ENCODE data around the gene CORO2A. TPM values are rescaled to one million over a fixed set of nuclear protein-coding genes. Genes with fewer than 3 reads are reported as not detected.
A peak's percentile ranks its signal among the peaks of the same experiment; 100 is the strongest.

The CORO2A gene
- total RNA-seq, 1 donor = 0.36 TPM

DNA sequence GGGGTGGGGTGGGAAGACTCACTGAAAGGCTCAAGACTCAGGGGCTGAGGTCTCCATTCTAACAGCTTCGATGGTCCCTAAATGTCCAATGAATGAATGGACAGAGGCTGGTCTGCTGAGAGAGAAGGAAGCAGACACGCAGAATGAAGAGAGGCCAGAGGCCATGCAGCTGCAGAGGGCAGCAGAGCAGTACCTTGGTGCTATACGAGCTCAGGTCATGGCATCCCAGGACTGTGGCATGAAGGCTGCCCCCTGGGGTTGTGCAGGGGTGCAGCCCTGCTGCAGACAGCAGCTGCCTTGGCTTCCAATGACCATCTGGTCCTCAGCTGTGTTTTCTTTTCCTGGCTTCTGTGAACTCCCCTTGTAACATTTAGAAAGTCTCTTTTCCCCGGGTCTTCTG lies 15.2 kb upstream of the CORO2A start:
- no peak for DNase-seq (ENCODE audit: low read depth)
- no peak for TF ChIP-seq CTCF (IDR thresholded peaks at IDR 0.05; ENCODE audit: insufficient read depth, low read length)

GRCh38 chr9:98206754-98207153 lies 14.3 kb upstream of the CORO2A start:
- DNase-seq (ENCODE audit: low read depth) = no peak
- TF ChIP-seq CTCF (IDR thresholded peaks at IDR 0.05; ENCODE audit: insufficient read depth, low read length) = no peak
- H3K4me3 ChIP-seq (ENCODE audit: low read depth, low read length) = no peak overlapping the region

More for the DNA sequence above, 15.2 kb upstream of the CORO2A start:
- no peak overlapping the region for H3K4me3 ChIP-seq (ENCODE audit: low read depth, low read length)

- no peak for TF ChIP-seq CTCF (IDR thresholded peaks at IDR 0.05; ENCODE audit: insufficient read depth, low read length)
- DNase-seq (ENCODE audit: low read depth) = no peak
- H3K4me3 ChIP-seq (ENCODE audit: low read depth, low read length) = no peak overlapping the region
These were observed 12.3 kb upstream of the CORO2A start for GRCh38 chr9:98204692-98205091.

DNA sequence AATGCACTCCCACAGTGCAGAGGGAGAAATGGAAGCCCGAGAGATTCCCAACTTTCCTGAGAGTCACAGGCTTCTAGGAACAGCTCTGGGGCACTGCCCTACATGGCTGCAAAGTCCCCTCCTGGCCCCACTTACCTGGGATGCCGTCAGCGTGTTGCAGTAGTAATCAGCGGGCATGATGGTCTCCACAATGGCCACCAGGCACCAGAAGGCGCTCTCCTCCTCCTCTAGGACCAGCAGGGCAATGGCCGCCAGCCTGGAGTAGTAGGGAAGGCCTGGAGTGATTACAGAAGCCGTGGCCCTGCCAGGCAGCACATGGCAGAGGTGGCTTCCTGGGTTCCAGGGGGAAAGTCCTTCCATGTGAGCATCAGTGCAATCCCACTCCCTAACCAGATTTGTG lies 10.7 kb upstream of the CORO2A start:
- H3K4me3 ChIP-seq (ENCODE audit: low read depth, low read length) = no peak overlapping the region
- no peak for DNase-seq (ENCODE audit: low read depth)

DNA sequence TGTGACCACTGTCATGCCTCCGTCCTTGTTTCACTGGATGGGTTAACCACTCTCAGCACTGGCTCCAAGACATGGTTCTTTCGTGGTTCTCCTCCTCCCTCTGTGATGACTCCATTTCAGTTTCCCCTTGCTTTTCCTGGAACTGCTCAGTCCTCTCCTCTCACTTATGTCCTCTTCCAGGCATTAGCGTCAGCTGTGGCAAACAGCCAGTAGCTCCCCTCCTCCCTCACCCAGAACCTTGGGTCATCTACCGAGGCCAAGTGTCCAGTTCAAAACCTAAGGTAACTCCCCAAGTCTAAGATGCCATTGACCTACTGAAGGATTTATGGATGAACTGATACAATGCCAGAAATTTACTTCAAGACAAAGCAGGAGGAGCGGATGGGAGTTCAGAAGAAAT lies 9.8 kb upstream of the CORO2A start:
- peak; percentile 15 for DNase-seq (ENCODE audit: low read depth)
- H3K4me3 ChIP-seq (ENCODE audit: low read depth, low read length) = no peak overlapping the region
- TF ChIP-seq CTCF (IDR thresholded peaks at IDR 0.05; ENCODE audit: insufficient read depth, low read length) = no peak

More for the DNA sequence above, 10.7 kb upstream of the CORO2A start:
- no peak for TF ChIP-seq CTCF (IDR thresholded peaks at IDR 0.05; ENCODE audit: insufficient read depth, low read length)

- DNase-seq (ENCODE audit: low read depth) = no peak
- TF ChIP-seq CTCF (IDR thresholded peaks at IDR 0.05; ENCODE audit: insufficient read depth, low read length) = no peak
- H3K4me3 ChIP-seq (ENCODE audit: low read depth, low read length) = no peak overlapping the region
These were observed 9.3 kb upstream of the CORO2A start for GRCh38 chr9:98201749-98202148.

DNA sequence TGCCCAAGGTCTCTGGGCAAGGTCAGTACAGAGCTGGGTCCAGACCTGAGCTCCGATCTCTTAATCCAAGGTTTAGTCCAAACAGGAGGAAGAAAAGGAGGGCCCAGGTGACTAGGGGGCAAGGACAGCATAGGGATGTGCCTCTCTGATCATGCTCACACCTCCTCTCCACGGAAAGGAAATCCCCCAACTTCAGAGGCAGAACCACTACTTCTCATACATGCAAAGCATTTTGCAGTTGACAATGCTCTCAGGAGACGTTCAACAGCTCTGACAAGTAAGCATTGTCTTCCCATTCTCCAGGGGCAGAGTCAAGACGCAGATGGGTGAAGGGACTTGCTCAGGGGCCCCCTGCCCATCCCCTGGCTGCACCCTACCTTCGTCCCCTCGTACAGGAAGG lies 8.7 kb upstream of the CORO2A start:
- no peak overlapping the region for H3K4me3 ChIP-seq (ENCODE audit: low read depth, low read length)
- TF ChIP-seq CTCF (IDR thresholded peaks at IDR 0.05; ENCODE audit: insufficient read depth, low read length) = no peak
- DNase-seq (ENCODE audit: low read depth) = no peak

Measured in fibroblast of the aortic adventitia (primary cell).